ENCODE results near the gene PCDHGA1.
A peak's percentile ranks its signal among the peaks of the same experiment; 100 is the strongest.

Gene PCDHGA1

DNA sequence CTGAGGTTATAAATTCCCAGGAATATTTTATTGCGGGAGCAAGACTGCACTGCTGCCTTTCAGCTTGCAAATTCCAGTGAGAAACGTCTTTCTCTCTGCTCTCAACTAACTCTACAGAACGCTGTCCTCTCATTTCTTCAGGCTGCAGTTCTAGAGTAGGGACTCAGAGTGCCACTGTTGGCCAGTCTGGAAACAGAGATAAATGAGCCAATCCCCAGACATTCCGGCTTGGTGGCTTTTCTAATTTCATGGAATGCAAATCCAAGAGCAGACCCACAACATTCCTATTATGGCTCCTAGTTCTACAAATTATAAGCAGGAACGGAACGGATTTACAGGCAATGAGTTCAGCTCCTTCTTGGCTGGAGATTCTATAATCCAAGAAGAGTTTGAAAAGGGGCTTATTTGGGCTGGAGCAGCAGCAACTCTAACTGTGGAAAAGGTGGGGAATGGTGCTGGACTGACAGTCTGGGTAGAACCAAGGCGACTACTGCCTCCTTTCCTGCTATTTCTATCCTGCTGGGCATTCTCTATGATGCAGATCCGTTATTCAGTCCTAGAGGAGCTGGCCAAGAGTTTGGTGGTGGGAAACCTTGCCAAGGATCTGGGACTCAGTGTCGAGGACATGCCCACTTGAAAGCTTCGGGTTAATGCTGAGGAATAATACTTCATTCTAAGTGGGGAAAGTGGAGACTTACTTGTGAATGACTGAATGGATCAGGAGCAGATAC is 109.3 kb downstream of the PCDHGA1 start:
- no peak for DNase-seq (ENCODE audit: low read depth in 1 of 2, low spot score in 1 of 2)

DNA sequence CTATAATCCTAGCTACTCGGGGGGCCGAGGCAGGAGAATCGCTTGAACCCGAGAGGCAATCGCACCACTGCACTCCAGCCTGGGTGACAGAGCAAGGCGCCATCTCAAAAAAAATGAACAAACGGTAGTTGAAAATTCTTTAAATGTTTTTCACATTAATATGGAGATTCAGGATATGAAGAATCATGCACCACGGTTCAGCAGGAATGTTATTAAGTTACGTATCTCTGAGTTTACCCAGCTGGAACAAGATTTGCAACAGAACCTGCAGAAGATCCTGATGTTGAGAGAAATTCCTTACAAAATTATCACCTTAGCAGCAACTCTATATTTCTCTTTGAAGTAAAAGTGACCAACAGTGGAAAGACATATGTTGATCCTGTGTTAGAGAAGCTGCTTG is 110.0 kb downstream of the PCDHGA1 start:
- no peak for DNase-seq (ENCODE audit: low read depth in 1 of 2, low spot score in 1 of 2)

- no peak for DNase-seq (ENCODE audit: low read depth in 1 of 2, low spot score in 1 of 2)
Measured at GRCh38 chr5:141441571-141442170, 111.4 kb downstream of the PCDHGA1 start.

GRCh38 chr5:141465351-141465750 is 135.0 kb downstream of the PCDHGA1 start:
- DNase-seq (ENCODE audit: low read depth in 1 of 2, low spot score in 1 of 2): no peak

DNA sequence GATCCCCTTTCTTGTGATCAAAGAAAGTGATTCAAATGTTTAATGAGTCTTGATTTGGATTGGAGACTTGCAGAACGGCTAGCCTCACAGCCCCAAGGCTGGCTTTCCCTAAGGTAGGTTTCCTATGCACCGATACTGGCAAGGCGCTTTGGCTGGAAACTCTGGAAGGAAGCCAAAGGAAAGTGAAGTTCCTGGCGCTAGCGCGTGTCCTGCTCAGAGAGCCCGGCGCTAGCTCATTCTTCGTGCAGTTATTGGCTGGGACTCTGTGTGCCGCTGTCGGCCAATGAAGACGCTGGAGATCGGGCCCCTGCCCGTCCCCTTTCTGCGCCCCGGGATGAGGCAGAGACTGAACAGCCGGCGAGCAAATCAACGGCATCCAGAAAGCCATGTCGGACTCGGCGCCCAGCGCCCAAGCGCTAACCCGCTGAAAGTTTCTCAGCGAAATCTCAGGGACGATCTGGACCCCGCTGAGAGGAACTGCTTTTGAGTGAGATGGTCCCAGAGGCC is 145.4 kb downstream of the PCDHGA1 start, which contains the start of gene PCDHGC3:
TSS of gene PCDHGC3 (plus strand) at position 342 of the 507 bp plus-strand sequence. CDS start at position 493, 151 bp downstream.
- DNase-seq (ENCODE audit: low read depth in 1 of 2, low spot score in 1 of 2): peak in 1 of 2 donors; percentile 17

DNA sequence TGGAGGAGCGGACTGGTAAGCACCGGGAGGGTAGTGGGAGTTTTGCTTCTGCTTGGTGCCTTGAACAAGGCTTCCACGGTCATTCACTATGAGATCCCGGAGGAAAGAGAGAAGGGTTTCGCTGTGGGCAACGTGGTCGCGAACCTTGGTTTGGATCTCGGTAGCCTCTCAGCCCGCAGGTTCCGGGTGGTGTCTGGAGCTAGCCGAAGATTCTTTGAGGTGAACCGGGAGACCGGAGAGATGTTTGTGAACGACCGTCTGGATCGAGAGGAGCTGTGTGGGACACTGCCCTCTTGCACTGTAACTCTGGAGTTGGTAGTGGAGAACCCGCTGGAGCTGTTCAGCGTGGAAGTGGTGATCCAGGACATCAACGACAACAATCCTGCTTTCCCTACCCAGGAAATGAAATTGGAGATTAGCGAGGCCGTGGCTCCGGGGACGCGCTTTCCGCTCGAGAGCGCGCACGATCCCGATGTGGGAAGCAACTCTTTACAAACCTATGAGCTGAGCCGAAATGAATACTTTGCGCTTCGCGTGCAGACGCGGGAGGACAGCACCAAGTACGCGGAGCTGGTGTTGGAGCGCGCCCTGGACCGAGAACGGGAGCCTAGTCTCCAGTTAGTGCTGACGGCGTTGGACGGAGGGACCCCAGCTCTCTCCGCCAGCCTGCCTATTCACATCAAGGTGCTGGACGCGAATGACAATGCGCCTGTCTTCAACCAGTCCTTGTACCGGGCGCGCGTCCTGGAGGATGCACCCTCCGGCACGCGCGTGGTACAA is 146.0 kb downstream of the PCDHGA1 start:
- DNase-seq (ENCODE audit: low read depth in 1 of 2, low spot score in 1 of 2): no peak

GRCh38 chr5:141477044-141477575 is 146.8 kb downstream of the PCDHGA1 start:
- DNase-seq (ENCODE audit: low read depth in 1 of 2, low spot score in 1 of 2): no peak

GRCh38 chr5:141477815-141478214 is 147.5 kb downstream of the PCDHGA1 start:
- DNase-seq (ENCODE audit: low read depth in 1 of 2, low spot score in 1 of 2): no peak

GRCh38 chr5:141478321-141478945 is 148.1 kb downstream of the PCDHGA1 start:
- no peak for DNase-seq (ENCODE audit: low read depth in 1 of 2, low spot score in 1 of 2)

- no peak for DNase-seq (ENCODE audit: low read depth in 1 of 2, low spot score in 1 of 2)
Measured at GRCh38 chr5:141479776-141480175, 149.5 kb downstream of the PCDHGA1 start.

GRCh38 chr5:141483902-141484301 is 153.6 kb downstream of the PCDHGA1 start:
- DNase-seq (ENCODE audit: low read depth in 1 of 2, low spot score in 1 of 2): no peak

DNA sequence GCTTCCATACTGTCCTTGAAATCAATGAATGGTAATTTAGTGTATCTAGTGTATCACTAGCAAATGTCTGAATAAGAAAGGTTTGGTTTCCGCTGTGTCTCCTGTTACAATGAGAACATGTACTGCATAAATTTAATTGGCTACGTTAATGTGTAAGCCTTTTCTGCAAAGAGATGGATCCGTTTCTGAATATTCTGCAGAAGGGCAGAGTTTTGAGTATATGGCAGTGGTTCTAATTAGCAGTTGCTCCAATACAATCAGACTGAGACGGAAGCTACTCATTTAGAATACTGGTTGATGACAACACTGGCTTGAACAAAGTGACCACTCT is 154.0 kb downstream of the PCDHGA1 start:
- no peak for DNase-seq (ENCODE audit: low read depth in 1 of 2, low spot score in 1 of 2)

DNA sequence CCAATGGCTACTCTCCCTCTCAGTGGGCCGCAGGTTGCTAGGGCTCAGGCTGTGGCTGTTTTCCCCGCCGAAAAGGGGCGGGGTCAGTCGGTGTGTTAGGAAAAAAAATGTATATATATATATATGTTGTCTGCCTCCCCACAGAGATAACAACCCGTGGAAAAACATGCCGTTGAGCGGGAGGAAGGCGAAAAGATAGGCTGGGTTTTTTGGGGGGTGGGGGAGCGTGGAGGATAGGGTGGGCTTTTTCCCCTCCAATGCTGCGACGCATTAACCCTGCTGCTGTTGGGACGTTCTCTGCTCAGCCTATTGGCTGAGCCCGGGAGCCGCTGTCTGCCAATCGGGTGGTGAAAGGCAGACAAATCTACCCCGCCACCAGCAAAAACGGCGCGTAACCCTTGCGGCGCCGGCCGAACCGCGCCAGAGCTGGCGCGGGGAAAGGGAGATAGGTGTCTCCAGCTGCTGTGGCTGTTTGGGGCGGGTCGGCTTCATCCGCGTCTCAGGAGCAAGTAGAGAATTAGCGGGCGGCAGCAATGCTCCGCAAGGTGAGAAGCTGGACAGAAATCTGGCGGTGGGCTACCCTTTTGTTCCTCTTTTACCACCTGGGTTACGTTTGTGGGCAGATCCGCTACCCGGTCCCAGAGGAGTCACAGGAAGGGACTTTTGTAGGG is 154.5 kb downstream of the PCDHGA1 start, which contains the start of gene PCDHGC4:
TSS of gene PCDHGC4 (plus strand) at position 390 of the 671 bp plus-strand sequence. CDS start at position 534, 144 bp downstream.
- no peak for DNase-seq (ENCODE audit: low read depth in 1 of 2, low spot score in 1 of 2)

DNA sequence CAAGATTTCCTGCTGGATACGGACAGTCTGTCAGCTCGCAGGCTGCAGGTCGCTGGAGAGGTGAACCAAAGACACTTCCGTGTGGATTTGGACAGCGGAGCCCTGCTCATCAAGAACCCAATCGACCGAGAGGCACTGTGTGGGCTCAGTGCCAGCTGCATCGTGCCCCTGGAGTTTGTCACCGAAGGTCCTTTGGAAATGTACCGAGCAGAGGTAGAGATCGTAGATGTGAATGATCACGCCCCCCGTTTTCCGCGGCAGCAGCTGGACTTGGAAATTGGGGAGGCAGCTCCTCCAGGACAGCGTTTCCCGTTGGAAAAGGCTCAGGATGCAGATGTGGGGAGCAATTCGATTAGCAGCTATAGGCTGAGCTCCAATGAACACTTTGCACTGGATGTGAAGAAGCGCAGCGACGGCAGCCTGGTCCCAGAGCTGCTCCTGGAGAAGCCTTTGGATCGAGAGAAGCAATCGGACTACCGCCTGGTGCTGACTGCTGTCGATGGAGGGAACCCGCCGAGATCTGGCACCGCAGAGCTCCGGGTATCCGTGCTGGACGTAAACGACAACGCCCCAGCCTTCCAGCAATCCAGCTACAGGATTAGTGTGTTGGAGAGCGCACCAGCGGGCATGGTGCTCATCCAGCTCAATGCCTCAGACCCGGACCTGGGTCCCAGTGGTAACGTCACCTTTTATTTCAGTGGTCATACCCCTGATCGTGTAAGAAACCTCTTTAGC is 155.2 kb downstream of the PCDHGA1 start:
- DNase-seq (ENCODE audit: low read depth in 1 of 2, low spot score in 1 of 2): no peak

- DNase-seq (ENCODE audit: low read depth in 1 of 2, low spot score in 1 of 2): no peak
Measured at GRCh38 chr5:141486091-141486490, 155.8 kb downstream of the PCDHGA1 start.

DNA sequence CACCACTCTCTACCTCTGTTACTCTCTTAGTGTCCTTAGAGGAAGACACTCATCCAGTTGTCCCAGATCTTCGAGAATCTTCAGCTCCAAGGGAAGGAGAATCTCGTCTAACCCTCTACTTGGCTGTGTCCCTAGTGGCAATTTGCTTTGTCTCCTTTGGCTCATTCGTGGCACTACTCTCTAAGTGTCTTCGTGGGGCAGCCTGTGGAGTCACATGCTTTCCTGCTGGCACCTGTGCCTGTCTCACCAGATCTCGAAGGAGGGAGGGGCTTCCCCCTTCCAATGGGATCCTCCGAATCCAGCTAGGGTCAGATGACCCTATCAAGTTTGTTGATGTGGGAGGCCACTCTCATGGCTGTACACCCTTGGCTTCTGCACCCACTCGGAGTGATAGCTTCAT is 156.8 kb downstream of the PCDHGA1 start:
- no peak for DNase-seq (ENCODE audit: low read depth in 1 of 2, low spot score in 1 of 2)

DNA sequence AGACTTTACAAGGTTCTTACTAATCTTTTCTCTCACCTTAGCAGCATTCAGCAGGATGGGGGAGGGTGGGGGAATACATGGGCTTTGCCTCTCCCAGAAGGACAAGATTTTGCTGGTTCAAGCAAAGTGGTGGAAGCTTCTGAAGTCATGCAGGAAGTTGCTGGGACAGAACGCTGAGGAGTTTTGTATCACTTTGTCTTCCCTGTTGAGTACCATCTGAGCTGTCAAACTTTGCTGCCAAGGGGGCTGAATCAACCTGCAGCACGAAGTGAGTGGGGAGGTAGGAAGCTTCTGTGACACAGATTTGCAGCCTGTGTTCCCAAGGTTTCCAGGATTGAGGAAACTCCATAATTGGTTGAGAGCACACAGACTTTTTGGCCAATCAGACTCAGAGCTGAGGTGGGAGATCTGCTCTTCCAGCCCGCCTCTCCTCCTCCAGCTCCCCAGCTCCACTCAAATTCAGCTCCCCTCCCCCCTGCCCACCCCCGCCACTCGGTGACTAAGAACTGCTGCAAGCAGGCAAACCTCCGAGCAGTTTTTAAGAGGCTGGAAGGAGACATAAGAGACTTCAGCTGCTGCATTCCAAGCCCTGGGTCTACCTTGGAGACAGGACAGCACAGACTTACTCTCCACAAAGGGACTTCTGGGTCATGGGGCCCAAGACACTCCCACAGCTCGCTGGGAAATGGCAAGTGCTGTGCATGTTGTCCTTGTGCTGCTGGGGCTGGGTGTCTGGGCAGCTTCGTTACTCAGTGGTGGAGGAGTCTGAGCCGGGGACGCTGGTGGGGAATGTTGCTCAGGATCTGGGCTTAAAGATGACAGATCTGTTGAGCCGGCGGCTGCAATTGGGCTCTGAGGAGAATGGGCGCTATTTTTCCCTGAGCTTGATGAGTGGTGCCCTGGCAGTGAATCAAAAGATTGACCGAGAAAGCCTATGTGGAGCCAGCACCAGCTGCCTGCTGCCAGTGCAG is 158.6 kb downstream of the PCDHGA1 start, which contains the start of gene PCDHGC5:
TSS of gene PCDHGC5 (plus strand) at position 491 of the 971 bp plus-strand sequence. CDS start at position 651, 160 bp downstream.
- no peak for DNase-seq (ENCODE audit: low read depth in 1 of 2, low spot score in 1 of 2)

DNA sequence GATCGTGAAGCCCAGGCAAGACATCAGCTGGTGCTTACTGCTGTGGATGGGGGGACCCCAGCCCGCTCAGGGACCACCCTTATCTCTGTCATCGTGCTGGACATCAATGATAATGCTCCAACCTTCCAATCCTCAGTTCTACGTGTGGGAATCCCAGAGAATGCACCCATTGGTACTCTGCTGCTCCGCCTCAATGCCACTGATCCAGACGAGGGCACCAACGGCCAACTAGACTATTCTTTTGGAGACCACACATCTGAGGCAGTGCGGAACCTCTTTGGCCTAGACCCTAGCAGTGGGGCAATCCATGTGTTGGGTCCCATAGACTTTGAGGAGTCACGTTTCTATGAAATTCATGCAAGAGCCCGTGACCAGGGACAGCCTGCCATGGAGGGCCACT is 159.5 kb downstream of the PCDHGA1 start:
- DNase-seq (ENCODE audit: low read depth in 1 of 2, low spot score in 1 of 2): no peak
